ENCODE data around the gene FBXW11.
A peak's percentile ranks its signal among the peaks of the same experiment; 100 is the strongest.

The FBXW11 gene

DNA sequence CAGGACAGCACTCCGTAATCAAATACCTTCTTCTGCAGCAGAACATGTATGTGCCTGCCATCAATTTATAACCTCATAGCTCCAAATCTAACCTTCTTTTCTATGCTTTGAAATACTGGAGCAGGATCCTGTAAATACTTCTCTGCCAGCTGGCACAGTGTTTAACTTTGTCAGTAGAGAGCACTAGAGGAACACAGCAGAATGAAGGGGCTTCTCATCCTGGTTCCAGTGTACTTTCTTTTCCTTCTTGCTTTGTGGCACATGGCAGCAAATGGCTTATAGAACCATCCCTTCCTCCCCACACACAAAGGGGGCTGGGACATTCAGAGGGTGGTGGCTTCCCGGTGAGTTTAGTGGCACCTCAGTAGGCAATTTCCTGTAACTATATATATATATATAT lies 3.8 kb upstream of the FBXW11 start:
- DNase-seq, result peak in 2 of 3 experiments; percentile 8 to 35

DNA sequence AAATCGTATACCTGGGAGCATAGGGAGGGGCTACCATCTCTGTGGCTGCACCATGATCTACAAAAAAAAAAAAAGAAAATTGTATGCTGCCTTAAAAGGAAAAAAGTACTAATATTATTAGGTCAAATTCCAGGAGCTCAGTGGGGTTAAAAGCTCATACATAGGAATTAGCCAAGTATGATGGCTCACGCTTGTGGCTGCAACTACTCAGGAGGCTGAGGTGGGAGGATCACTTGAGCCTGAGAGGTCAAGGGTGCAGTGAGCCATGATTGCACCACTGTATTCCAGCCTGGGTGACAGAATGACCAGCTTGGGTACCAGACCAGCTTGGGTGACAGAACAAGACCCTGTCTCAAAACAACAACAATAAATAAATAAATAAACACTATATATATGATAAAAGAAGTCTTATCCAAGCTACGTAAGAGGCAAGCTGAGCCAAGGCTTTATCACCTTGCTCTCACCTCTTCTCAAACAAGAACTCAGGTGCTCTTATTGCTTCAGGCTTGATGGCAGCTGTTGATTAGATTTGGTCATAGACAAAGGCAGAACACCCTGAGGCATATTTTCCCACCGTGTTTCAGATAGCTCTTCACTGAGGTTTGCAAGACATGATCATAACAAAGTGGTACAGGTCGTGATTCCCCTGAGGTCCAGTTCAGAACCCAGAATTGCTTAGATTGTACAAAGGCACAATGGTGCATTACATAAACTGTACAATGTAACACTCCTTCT lies 3.3 kb upstream of the FBXW11 start:
- DNase-seq, result peak in 2 of 3 experiments; percentile 8 to 51

DNA sequence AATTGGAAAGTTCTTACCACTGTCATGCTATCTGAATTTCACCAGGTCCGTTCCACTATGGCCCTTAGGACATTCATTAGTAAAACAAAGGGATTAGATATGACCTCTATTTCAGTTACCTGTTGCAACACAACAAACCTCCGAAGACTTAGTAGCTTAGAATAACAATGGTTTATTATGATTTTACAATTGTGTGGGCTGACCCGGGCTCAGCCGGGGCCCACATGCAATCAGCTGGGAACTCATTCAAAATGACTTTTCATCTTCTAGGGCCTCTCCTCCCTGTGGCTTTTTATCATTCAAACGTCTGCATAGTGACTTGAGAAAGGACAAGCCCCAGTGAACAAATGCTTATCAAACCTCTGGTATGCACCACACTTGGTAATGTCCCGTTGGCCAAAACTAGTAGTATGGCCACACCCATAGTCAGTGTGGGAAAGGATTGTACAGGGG lies 2.3 kb upstream of the FBXW11 start:
- no peak for DNase-seq

DNA sequence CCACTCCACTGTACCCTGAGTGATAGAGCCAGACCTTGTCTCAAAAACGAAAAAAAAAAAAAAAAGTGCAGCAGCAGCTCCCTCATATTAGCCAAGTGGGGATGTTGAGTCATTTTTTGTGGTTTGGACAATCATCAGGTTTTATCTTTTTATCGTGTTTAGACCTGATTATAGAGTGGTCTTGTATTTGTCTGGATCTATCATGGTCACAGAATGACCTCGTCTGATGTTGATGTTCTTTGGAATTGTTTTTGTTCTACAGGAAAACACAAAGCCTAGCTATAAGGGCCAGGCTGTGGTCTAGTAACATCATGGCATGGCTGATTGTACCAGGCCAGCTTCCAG lies 1.6 kb upstream of the FBXW11 start:
- no peak for DNase-seq

DNA sequence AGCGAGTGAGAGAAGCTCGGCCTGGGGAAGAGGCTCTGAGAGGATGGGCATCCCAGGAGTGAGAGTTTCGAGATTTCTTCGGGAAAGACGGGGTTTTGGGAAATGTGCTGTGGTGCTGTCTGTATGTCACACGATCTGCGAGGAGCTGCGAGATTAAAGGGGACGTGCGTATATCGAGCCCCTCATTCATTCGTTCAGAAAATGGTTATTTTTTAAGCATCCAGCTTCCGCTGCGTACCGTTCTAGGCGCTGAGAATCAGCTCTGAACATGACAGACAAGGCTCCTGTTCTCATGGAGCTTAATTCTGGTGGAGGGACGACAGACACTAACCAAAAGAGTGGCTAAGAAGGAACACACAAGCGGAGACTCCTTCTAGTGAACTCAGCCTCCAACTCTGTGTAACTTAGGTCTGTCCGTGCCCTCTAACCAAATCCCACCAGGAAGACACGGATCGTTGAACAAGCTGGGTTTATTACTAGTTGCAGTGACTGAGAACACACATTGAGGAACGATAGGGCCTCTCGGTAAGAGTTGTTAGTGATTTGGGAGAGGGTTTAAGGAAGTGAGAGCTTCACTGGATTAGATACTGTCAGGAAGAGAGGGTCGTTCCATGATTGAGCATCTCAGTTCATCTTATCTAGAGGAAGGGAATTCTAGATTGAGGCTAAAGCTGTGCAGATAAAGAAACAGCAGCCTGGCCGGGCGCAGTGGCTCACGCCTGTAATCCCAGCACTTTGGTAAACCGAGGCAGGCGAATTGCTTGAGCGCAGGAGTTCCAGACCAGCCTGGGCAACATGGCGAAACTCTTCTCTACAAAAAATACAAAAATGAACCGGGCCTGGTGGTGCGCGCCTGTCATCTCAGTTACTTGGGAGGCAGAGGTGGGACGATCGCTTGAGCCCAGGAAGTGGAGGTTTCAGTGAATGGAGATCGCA lies 1.0 kb upstream of the FBXW11 start:
- peak in 1 of 3 experiments; percentile 21 for DNase-seq

DNA sequence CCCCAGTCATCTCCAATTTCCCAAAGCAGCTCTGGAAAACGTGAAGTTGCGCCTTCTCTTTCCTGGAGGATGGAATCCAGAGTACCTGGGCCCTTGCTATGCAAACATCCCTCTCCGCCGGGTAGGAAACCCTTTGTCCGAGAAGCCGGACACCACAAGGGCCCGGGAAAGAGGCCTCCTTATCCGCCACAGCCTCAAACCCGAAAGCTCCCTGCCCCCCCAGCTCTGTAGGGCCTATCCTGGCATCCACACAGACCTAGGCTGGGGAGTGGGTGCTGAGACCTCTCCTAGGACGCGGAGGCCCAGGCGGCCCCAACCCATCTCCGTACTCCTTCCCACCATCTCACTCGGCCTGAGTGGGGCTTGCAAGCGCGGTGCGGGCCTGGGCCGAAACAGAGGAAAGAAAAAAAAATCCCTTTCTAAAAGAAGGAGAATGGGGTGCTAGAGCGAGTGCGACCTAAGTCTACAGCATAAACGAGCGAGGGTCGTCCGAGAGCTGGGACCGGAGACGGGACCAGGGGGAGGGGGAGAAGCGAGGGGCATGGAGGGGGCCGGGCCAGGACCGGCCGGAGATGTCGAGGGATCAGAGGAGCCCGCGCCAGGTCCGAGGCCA lies 624 bp downstream of the FBXW11 start:
- peak; percentile 45 to 60 (median 57) for DNase-seq

DNA sequence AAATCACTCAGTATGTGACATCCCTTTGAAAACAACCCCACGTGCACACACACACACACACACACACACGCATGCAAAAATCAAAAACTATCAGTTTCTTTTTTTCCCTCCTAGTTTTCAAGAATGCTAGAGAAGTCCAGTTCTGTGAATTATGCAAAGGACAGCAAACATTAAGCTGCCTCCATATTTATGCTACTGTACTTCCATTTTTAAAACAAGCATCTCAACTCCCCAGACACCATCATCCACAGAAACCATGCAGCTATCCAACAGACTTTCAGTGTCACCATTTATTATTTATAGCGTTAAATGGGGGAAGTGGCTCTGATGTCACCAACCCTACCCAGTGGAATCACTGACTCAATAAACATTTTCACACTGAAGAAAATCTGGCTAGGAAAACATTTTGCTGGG lies 1.6 kb downstream of the FBXW11 start:
- no peak for DNase-seq

DNA sequence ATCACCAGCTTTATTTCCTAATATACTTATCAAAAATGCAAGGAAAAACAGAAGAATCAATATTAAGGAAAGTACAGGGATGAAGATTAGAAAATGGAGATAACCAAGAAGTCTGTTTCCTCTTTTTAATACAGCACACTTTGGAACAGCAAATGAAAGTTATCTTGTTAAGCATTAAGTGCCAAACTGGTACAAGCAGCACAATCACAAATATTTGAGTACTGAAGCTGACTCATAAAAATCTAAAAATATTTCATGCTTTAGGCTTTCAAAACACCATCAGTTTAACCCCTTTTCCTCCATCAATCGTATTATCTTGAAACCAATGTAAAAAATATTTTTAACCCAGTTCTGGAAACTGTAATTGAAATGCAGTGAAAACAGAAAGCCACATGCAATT lies 2.7 kb downstream of the FBXW11 start:
- DNase-seq, result no peak

DNA sequence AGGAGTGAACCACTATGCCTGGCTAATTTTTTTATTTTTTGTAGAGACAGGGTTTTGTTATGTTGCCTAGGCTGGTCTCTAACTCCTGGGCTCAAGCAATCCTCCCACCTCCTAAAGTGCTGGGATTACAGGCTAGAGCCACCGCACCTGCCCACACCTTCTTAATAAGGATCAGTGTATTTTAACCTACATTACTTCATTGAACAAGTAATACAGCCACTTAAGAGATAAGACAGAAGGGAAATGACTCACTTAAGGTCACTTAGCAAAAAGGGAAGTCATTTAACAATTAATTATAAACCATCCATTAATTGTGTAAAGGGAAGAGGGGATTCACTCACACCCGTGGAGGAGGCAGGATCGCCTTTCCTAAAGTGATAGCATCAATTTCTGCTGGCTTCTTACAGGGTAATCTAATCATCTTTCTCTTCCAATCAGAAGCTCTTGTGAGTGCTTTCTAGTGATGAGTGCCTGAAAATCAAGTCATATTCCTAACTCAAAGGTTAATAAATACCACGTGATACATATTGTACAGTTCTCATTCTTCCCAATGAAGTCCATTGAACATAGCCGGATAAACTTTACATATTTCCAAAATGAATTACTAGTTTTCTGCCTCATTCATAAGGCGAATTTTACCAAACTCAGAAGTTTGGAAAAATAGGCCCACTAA lies 3.5 kb downstream of the FBXW11 start:
- no peak for DNase-seq

DNA sequence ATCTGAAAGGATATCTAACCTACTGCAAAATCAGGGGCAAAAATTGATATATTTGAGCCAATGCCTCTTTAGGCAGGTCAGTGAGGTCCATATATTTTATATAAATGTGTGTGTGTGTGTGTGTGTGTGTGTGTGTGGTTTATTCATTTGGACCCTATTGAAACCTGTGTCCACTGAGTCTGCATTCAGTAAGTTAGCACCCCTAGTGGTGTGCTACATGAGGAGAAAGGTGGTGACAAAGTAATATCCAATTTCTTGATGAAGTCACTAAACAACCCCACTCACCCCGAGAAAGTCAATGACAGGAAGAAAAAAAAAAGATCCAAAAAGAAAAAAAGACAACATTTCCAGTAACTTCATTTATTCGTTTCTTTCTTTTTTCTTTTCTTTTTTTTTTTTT lies 4.1 kb downstream of the FBXW11 start:
- DNase-seq, result no peak

DNA sequence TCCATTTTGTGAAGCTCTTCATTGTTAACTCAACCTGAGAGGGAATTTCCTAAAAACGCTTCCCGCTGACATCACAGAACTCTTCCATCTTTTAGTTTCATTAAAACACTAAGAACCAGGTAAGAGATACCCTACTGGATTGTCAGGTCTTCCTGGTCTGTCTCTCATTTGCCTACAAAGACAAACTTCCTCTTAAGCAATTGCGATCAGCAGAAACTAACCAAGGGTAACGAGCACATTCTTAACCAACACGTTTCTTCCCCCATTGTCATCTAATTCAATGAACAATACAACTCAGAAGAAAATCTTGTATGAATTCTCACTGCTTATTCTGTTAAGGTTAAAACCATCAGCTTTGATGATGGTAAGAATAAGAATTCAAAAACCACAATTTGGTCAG lies 6.6 kb downstream of the FBXW11 start:
- DNase-seq, result peak in 1 of 3 experiments; percentile 10

DNA sequence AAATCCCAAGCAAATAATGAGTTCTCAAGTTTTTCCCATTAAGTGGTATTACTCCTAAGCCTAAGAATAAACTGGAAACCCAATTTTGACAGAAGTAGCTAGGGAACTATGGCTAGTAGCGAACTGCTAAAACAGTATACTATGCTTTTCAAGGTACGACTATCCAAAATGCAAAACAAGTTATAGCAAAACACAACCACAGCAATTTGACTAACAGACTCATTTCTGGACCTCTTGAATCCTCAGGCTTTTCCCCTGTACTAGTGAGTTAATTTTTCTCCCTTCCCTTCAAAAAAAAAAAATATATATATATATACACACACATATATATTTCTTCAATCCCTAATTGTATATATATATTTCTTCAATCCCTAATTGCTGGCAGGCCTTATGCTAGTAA lies 7.3 kb downstream of the FBXW11 start:
- DNase-seq, result no peak

DNA sequence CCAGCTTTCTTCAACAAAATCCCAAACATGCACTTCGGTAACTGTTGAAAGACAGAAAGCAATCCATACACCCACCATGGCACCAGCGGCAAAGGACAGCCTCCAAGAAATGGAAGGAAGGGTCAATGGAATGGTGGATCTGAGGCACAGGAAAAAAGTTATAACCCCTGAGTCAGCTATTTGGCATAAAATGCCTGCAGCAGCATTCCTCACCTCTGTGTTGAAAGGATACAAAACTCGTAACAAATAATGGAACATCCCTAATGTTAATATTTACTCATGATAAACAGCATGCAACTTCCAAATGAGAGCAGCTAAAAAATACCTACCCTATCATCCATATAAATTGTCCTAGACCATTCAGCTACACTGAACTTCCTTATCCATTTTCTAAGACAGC lies 9.4 kb downstream of the FBXW11 start:
- DNase-seq, result no peak

DNA sequence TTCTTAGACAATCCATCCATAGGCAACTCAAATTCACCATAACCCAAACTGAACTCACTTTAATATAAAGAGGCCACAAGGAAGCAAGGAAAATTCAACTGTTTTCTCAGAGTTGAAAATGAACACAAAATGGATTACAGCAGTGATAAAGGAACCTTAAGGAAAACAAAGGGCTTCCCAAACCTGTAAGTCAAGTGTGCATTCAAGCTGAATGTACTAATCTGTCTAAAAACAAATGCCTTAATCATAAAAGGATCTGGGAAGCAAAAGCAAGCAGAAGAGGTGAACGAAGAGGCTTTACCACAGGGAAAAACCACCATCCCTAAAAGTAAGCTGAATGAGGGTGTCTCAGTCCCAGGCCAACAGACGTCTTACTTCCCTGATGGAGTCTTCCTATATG lies 13.6 kb downstream of the FBXW11 start:
- no peak for DNase-seq

DNA sequence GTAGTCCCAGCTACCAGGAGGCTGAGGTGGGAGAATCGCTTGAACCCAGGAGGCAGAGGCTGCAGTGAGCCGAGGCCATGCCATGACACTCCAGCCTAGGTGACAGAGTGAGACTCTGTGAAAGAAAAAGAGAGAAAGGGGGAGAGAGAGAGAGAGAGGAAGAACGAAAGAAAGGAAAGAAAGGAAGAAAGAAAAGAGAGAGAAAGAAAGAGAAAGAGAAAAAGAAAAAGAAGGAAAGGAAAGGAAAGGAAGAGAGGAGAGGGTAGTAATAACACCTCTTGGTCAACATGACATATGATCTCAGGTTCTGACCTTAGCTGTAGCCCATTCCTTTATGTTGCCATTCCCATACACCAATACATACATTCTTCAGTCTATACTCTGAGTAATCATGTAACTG lies 14.1 kb downstream of the FBXW11 start:
- DNase-seq, result no peak

DNA sequence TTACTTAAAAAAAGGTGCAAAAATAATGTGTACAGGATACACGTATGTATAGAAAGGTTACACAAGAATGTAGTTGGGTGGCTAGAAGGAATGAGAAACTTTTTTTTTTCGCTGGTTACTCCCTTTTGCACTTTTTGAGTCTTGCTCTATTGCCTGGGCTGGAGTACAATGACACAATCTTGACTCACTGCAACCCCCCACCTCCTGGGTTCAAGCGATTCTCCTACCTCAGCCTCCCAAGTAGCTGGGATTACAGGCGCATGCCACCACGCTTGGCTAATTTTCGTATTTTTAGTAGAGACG lies 15.8 kb downstream of the FBXW11 start:
- DNase-seq, result no peak

DNA sequence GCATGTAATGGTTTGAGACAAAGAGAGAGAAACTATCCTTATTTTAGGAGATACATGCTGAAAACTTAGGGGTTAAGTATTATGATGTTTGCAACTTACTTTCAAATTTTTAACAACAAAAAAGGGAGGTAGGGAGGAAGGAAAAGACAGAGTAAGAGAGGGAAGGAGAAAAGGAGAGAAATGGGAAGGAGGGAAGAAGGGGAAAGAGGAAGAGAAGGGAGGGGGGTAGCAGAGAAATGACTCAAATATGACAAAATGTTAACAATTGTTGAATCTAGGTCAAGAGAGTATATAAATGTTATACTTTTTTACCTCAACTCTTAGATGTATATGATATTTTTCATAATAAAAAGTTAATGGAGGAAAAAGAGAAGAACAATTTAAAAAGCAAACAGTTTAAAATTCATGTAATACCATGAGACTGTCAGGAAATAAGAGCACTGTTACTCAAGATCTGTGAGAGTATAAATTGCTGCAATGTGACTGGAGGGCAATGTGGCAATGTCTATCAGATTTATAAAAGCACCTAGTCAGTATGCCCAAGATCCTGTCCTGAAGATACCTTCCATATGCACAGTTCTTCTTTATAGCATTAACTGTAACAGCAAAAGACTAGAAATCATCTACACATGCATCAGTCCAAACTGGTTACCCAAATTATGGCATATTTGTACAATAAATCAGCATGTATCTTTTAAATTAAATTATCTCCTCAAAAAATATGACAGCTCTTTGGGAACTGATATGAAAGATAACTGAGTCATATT lies 16.3 kb downstream of the FBXW11 start:
- DNase-seq, result no peak

DNA sequence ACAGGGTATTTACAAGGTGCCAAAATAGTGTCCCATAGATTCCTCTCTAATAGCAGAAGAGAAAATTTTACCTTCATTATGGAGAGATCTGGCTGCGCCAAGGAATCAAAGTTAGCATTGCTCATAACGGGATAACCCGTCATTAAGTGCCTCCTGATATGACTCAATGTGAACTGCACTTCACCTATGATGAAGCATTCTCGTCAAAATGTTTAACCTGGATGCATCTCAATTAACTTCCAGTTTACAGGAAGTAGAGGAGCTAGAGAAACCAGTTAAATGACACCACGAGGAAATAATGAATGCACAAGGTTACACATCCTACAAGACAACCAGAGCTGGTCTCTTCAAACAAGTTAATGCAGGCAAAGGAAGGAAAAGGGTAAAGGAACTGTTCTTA lies 17.2 kb downstream of the FBXW11 start:
- DNase-seq, result peak in 1 of 3 experiments; percentile 1

DNA sequence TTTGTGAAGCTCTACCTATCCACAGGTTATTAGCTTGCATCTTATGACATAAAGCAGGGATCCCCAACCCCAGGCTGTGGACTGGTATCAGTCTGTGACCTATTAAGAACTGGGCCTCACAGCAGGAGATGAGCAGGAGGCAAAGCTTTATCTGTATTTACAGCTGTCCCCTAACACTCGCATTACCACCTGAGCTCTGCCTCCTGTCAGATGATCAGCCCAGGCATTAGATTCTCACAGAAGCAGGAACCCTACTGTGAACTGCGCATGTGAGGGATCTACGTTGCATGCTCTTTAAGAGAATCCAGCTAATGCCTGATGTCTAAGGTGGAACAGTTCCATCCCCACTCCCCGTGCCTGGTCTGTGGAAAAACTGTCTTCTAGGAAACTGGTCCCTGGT lies 19.7 kb downstream of the FBXW11 start:
- DNase-seq, result peak in 1 of 3 experiments; percentile 0

DNA sequence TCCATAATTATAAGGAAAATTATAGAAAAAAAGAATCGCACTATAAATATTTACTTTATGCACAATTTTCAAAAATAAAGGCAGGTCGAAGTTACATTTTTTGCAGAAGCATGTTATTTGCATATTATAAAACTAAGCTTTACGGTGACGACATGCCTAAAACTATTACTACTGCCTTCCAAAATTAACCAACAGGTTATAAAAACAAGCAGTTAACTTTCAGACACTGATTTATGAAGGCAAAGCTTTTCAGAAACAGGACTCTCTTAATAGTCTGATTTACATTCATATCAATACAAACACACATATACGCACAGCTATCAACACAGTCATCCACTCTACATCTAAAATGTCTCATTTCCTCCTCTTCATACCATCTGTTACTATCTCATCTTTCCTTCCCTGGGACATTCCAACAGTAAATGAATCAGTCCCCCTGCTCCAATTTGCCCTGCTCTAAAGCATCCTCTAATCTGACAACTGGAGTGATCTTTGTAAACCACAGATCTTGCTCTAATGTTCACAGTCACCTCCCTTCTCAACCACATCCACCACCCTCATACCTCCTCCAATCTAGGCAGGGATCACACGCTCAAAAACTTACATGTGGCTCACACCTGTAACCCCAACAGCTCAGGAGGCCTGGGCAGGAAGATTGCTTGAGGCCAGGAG lies 21.6 kb downstream of the FBXW11 start:
- DNase-seq, result no peak

DNA sequence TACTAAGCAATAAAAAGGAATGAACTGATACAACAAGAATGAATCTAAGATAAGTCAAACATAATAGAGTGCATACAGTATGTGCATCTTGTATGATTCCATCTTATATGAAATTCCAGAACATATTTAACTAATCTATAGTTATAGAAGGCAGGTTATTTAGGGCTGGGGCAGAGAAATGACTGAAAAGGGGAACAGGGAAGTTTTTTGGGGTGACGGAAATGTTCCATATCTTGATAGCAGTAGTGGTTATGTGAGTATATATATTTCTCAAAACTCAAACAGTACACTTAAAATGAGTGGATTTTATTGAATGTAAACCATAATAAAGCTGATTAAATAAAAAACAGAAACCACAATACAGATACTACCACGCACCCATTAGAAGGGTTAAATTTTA lies 24.6 kb downstream of the FBXW11 start:
- DNase-seq, result no peak

DNA sequence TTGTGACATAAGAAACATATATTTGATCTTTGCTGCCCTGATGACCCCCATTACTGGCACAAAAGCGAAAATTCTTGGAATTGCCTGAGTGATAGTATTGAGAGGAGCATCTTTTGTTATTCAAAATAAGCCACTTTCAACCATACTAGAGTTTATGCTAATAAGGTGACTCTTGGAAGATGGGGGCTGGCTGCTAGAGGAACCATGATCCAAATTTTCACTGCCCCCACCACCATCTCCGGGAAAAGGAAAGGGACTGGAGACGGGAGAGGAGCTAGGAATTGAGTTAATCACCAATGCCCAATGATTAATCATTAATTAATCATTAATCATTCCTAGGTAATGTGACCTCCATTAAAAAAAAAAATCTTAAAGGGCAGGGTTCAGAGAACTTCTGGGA lies 25.6 kb downstream of the FBXW11 start:
- no peak for DNase-seq

Data from NCI-H1417 (cell line).